Neural progenitor cell (in vitro differentiated cells): ENCODE measurements around the gene LINS1. TPM values are rescaled to one million over a fixed set of nuclear protein-coding genes. Genes with fewer than 3 reads are reported as not detected.

ENCODE experiments used
- DNase-seq: peaks from one replicate; pipeline ENCODE4 v3.0.0-alpha.2; 2016; ENCODE audit warnings: low spot score
- H2AFZ ChIP-seq: fragments of 200-600 bp; sonication (generic); replicated peaks from 2 replicates; pipeline ENCODE4 v1.6.1; 2016; ENCODE audit warnings: antibody characterized with exemption
- H3F3A ChIP-seq: fragments of 200-600 bp; sonication (generic); 2 replicates; pipeline ENCODE4 v1.6.1; 2016; ENCODE audit warnings: antibody characterized with exemption, low read depth
- H3K27ac ChIP-seq: fragments of 200-600 bp; sonication (generic); 2 replicates; pipeline ENCODE4 v1.5.1; 2016; ENCODE audit warnings: mild to moderate bottlenecking
- H3K27me3 ChIP-seq: fragments of 200-600 bp; sonication (generic); 2 replicates; pipeline ENCODE4 v1.6.1; 2016; ENCODE audit warnings: mild to moderate bottlenecking, moderate library complexity
- H3K36me3 ChIP-seq: fragments of 200-600 bp; sonication (generic); 2 replicates; pipeline ENCODE4 v1.5.1; 2016
- H3K4me1 ChIP-seq: fragments of 200-600 bp; sonication (generic); 2 replicates; pipeline ENCODE4 v1.6.1; 2016; ENCODE audit warnings: mixed run types
- H3K4me2 ChIP-seq: fragments of 200-600 bp; sonication (generic); 2 replicates; pipeline ENCODE4 v1.6.1; 2016
- H3K4me3 ChIP-seq: fragments of 200-600 bp; sonication (generic); 2 replicates; pipeline ENCODE4 v1.5.1; 2016
- H3K79me2 ChIP-seq: fragments of 200-600 bp; sonication (generic); 2 replicates; pipeline ENCODE4 v1.6.1; 2016; ENCODE audit warnings: low read depth
- H3K9ac ChIP-seq: fragments of 200-600 bp; sonication (generic); 2 replicates; pipeline ENCODE4 v1.6.1; 2016
- H3K9me3 ChIP-seq: fragments of 200-600 bp; sonication (generic); 2 replicates; pipeline ENCODE4 v1.5.1; 2016; ENCODE audit warnings: low read depth
- H4K20me1 ChIP-seq: fragments of 200-600 bp; sonication (generic); 2 replicates; pipeline ENCODE4 v1.6.1; 2016; ENCODE audit warnings: low read depth
- H3K27ac Mint-ChIP-seq: 3 replicates; pipeline ENCODE4 v1.8.0; 2021; ENCODE audit warnings: mixed read lengths
- H3K27me3 Mint-ChIP-seq: 2 replicates; pipeline ENCODE4 v1.8.0; 2022; ENCODE audit warnings: low read depth, mild to moderate bottlenecking, inconsistent platforms, moderate library complexity, mixed read lengths; ENCODE audit not compliant: insufficient read depth
- H3K36me3 Mint-ChIP-seq: 3 replicates; pipeline ENCODE4 v1.8.0; 2021; ENCODE audit warnings: mixed read lengths
- H3K4me1 Mint-ChIP-seq: 3 replicates; pipeline ENCODE4 v1.8.0; 2021; ENCODE audit warnings: mixed read lengths
- H3K4me3 Mint-ChIP-seq: 3 replicates; pipeline ENCODE4 v1.8.0; 2021; ENCODE audit warnings: mild to moderate bottlenecking, moderate library complexity, mixed read lengths
- H3K9me3 Mint-ChIP-seq: 3 replicates; pipeline ENCODE4 v1.8.0; 2020; ENCODE audit warnings: mixed read lengths
- CTCF ChIP-seq: fragments of 200-600 bp; sonication (generic); IDR thresholded peaks from 2 replicates; pipeline ENCODE4 v1.5.1; 2017; ENCODE audit warnings: antibody characterized with exemption, mild to moderate bottlenecking
- EZH2 ChIP-seq: fragments of 200-600 bp; sonication (generic); IDR thresholded peaks from 2 replicates; pipeline ENCODE4 v1.6.1; 2017; ENCODE audit warnings: antibody characterized with exemption, mild to moderate bottlenecking, moderate library complexity
- EZH2phosphoT487 ChIP-seq: fragments of 200-600 bp; sonication (generic); IDR thresholded peaks from 2 replicates; pipeline ENCODE4 v1.6.1; 2017; ENCODE audit warnings: antibody characterized with exemption
- total RNA-seq: library from RNA; depleted of rRNA; stranded (reverse); fragments of >200 nt; gene quantifications from 2 replicates; pipeline ENCODE4 v1.2.3, GENCODE V29; 2015; ENCODE audit warnings: low replicate concordance

Gene LINS1
- total RNA-seq, 1 donor from 2014 or later, result 18.7 TPM

- H3K4me2 ChIP-seq, result no peak overlapping the region
- no peak for DNase-seq
- no peak overlapping the region for H3K4me3 ChIP-seq
- peaks cover 11% of the 10 kb centered on the region for H3K4me1 ChIP-seq
- peaks cover 48% of the 10 kb centered on the region for H3K79me2 ChIP-seq
- no peaks in the 10 kb centered on the region for H3F3A ChIP-seq
- Mint-ChIP-seq H3K4me3 (no peak overlapping the region), H3K4me1 (peaks cover 24% of the 10 kb centered on the region), H3K27ac (no peak overlapping the region), H3K9me3 (no peaks in the 10 kb centered on the region), H3K36me3 (peaks cover 27% of the 10 kb centered on the region), H3K27me3 (no peaks in the 10 kb centered on the region)
- no peak for TF ChIP-seq EZH2phosphoT487
- no peak for TF ChIP-seq CTCF
- no peak for TF ChIP-seq EZH2
- H3K9me3 ChIP-seq, result no peaks in the 10 kb centered on the region
- no peaks in the 10 kb centered on the region for H3K36me3 ChIP-seq
- H3K27me3 ChIP-seq, result no peaks in the 10 kb centered on the region
- H3K9ac ChIP-seq, result no peak overlapping the region
- peaks cover 9% of the 10 kb centered on the region for H4K20me1 ChIP-seq
- H3K27ac ChIP-seq, result no peak overlapping the region
- H2AFZ ChIP-seq, result no peak overlapping the region
Observed at GRCh38 chr15:100633763-100634075, 31.7 kb upstream of the LINS1 start.

- Mint-ChIP-seq H3K27me3 (no peaks in the 10 kb centered on the region), H3K27ac (no peak overlapping the region), H3K4me3 (no peak overlapping the region), H3K36me3 (peaks cover 21% of the 10 kb centered on the region), H3K4me1 (peaks cover 24% of the 10 kb centered on the region), H3K9me3 (no peaks in the 10 kb centered on the region)
- H4K20me1 ChIP-seq, result peaks cover 9% of the 10 kb centered on the region
- peaks cover 11% of the 10 kb centered on the region for H3K4me1 ChIP-seq
- no peak overlapping the region for H2AFZ ChIP-seq
- H3K4me2 ChIP-seq, result no peak overlapping the region
- no peaks in the 10 kb centered on the region for H3K27me3 ChIP-seq
- H3K79me2 ChIP-seq, result peaks cover 31% of the 10 kb centered on the region
- H3K36me3 ChIP-seq, result no peaks in the 10 kb centered on the region
- H3F3A ChIP-seq, result no peaks in the 10 kb centered on the region
- no peaks in the 10 kb centered on the region for H3K9me3 ChIP-seq
- TF ChIP-seq EZH2, result no peak
- H3K4me3 ChIP-seq, result no peak overlapping the region
- DNase-seq, result no peak
- peak overlapping the region; percentile 24 for H3K9ac ChIP-seq
- H3K27ac ChIP-seq, result no peak overlapping the region
Observed at GRCh38 chr15:100631831-100632230, 29.8 kb upstream of the LINS1 start.

- no peaks in the 10 kb centered on the region for H3K36me3 ChIP-seq
- peaks cover 10% of the 10 kb centered on the region for H3K79me2 ChIP-seq
- H3K36me3 Mint-ChIP-seq, result peaks cover 18% of the 10 kb centered on the region
- peaks cover 4% of the 10 kb centered on the region for H3F3A ChIP-seq
- TF ChIP-seq EZH2 (no peak), CTCF (no peak), EZH2phosphoT487 (no peak)
- H3K4me1 Mint-ChIP-seq, result peaks cover 9% of the 10 kb centered on the region
- no peaks in the 10 kb centered on the region for H3K27me3 Mint-ChIP-seq
- peaks cover 6% of the 10 kb centered on the region for H4K20me1 ChIP-seq
- no peak overlapping the region for H3K4me2 ChIP-seq
- H2AFZ ChIP-seq, result no peak overlapping the region
- no peak overlapping the region for H3K27ac ChIP-seq
- no peak overlapping the region for H3K4me3 Mint-ChIP-seq
- H3K4me1 ChIP-seq, result no peaks in the 10 kb centered on the region
- no peaks in the 10 kb centered on the region for H3K27me3 ChIP-seq
- no peak overlapping the region for H3K4me3 ChIP-seq
- H3K27ac Mint-ChIP-seq, result no peak overlapping the region
- no peak for DNase-seq
- no peak overlapping the region for H3K9ac ChIP-seq
- no peaks in the 10 kb centered on the region for H3K9me3 Mint-ChIP-seq
- H3K9me3 ChIP-seq, result no peaks in the 10 kb centered on the region
Observed at GRCh38 chr15:100628746-100629145, 26.8 kb upstream of the LINS1 start.

GRCh38 chr15:100627789-100628395 lies 25.9 kb upstream of the LINS1 start:
- peaks cover 4% of the 10 kb centered on the region for H3F3A ChIP-seq
- H3K27me3 Mint-ChIP-seq, result no peaks in the 10 kb centered on the region

More at GRCh38 chr15:100627789-100628395, 25.9 kb upstream of the LINS1 start:
- Mint-ChIP-seq H3K4me3 (no peak overlapping the region), H3K36me3 (peaks cover 18% of the 10 kb centered on the region), H3K4me1 (peaks cover 9% of the 10 kb centered on the region), H3K27ac (no peak overlapping the region), H3K9me3 (no peaks in the 10 kb centered on the region)
- Histone ChIP-seq H3K4me1 (no peaks in the 10 kb centered on the region), H3K9ac (no peak overlapping the region), H2AFZ (no peak overlapping the region), H3K27me3 (no peaks in the 10 kb centered on the region), H4K20me1 (peaks cover 6% of the 10 kb centered on the region), H3K4me2 (no peak overlapping the region), H3K4me3 (no peak overlapping the region), H3K9me3 (no peaks in the 10 kb centered on the region), H3K27ac (no peak overlapping the region), H3K36me3 (no peaks in the 10 kb centered on the region), H3K79me2 (peaks cover 9% of the 10 kb centered on the region)
- DNase-seq, result peak; percentile 67
- no peak for TF ChIP-seq EZH2phosphoT487
- peak; percentile 87 for TF ChIP-seq CTCF
